ENCODE results near the gene FAM3D. TPM values are rescaled to one million over a fixed set of nuclear protein-coding genes. Genes with fewer than 3 reads are reported as not detected.

The FAM3D gene
- total RNA-seq, 1 experiment from 2014 or later: not detected

- Histone ChIP-seq H3K9me3 (ENCODE audit: low read depth, low read length, poor library complexity, severe bottlenecking) (no peaks in the 10 kb centered on the region), H3K27ac (ENCODE audit: low read depth, low read length, poor library complexity, severe bottlenecking) (no peak overlapping the region), H3K4me3 (ENCODE audit: low read depth, low read length, poor library complexity, severe bottlenecking) (no peak overlapping the region), H3K27me3 (replicated peaks; ENCODE audit: insufficient read depth, low read depth, low read length, poor library complexity) (no peaks in the 10 kb centered on the region), H3K4me1 (ENCODE audit: insufficient read depth, low read length, poor library complexity, severe bottlenecking) (no peaks in the 10 kb centered on the region), H3K36me3 (ENCODE audit: insufficient read depth, low read length, poor library complexity, severe bottlenecking) (no peaks in the 10 kb centered on the region)
- CTCF ChIA-PET: no interaction called here
- no peak for DNase-seq (ENCODE audit: low spot score)
- TF ChIP-seq CTCF (conservative IDR thresholded peaks at IDR 0.05; ENCODE audit: low read depth, low read length): no peak
- no peak for TF ChIP-seq EZH2 (IDR thresholded peaks at IDR 0.05; ENCODE audit: borderline replicate concordance, low read depth, low read length, poor library complexity, severe bottlenecking)
- intact Hi-C loops (cut with micrococcal nuclease; ENCODE audit: unreplicated experiment): no loop called here
- POLR2A ChIA-PET (ENCODE audit: low non-redundant PET): no interaction called here
- BruUV-seq (replicated peaks): no TSS peak
Measured at GRCh38 chr3:58608648-58609047, 57.9 kb downstream of the FAM3D start.

GRCh38 chr3:58607816-58608215, 58.8 kb downstream of the FAM3D start:
- no TSS peak for BruUV-seq (replicated peaks)
- no peaks in the 10 kb centered on the region for H3K27me3 ChIP-seq (replicated peaks; ENCODE audit: insufficient read depth, low read depth, low read length, poor library complexity)
- H3K4me1 ChIP-seq (ENCODE audit: insufficient read depth, low read length, poor library complexity, severe bottlenecking): no peaks in the 10 kb centered on the region
- intact Hi-C loops (cut with micrococcal nuclease; ENCODE audit: unreplicated experiment): no loop called here
- CTCF ChIA-PET: no interaction called here
- H3K36me3 ChIP-seq (ENCODE audit: insufficient read depth, low read length, poor library complexity, severe bottlenecking): no peaks in the 10 kb centered on the region
- H3K4me3 ChIP-seq (ENCODE audit: low read depth, low read length, poor library complexity, severe bottlenecking): no peak overlapping the region
- no peak for DNase-seq (ENCODE audit: low spot score)
- POLR2A ChIA-PET (ENCODE audit: low non-redundant PET): no interaction called here
- TF ChIP-seq EZH2 (IDR thresholded peaks at IDR 0.05; ENCODE audit: borderline replicate concordance, low read depth, low read length, poor library complexity, severe bottlenecking) (no peak), CTCF (conservative IDR thresholded peaks at IDR 0.05; ENCODE audit: low read depth, low read length) (no peak)
- H3K9me3 ChIP-seq (ENCODE audit: low read depth, low read length, poor library complexity, severe bottlenecking): no peaks in the 10 kb centered on the region
- no peak overlapping the region for H3K27ac ChIP-seq (ENCODE audit: low read depth, low read length, poor library complexity, severe bottlenecking)

DNA sequence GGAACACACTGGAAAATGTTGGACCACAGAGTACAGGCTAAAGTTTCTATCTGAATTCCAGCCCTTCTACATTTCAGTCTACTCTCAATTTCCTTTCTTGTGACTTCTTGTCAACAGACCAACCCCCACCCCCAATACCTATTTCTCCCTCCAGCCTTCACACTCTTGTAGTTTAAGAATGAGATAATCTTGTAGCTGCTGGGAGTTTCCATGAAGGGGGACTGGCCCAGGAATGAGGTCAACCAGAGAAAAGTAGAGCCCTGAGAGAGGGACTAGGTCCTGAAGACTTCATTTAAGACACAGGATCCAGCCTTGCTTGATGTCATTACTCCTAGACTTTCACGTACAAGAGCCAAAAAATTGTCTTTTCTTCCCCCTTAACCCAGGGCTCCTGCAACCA, 59.9 kb downstream of the FAM3D start:
- no peak overlapping the region for H3K4me3 ChIP-seq (ENCODE audit: low read depth, low read length, poor library complexity, severe bottlenecking)
- TF ChIP-seq EZH2 (IDR thresholded peaks at IDR 0.05; ENCODE audit: borderline replicate concordance, low read depth, low read length, poor library complexity, severe bottlenecking) (no peak), CTCF (conservative IDR thresholded peaks at IDR 0.05; ENCODE audit: low read depth, low read length) (no peak)
- no peaks in the 10 kb centered on the region for H3K27me3 ChIP-seq (replicated peaks; ENCODE audit: insufficient read depth, low read depth, low read length, poor library complexity)
- no TSS peak for BruUV-seq (replicated peaks)
- ChIA-PET CTCF (no interaction called here), POLR2A (ENCODE audit: low non-redundant PET) (no interaction called here)
- H3K36me3 ChIP-seq (ENCODE audit: insufficient read depth, low read length, poor library complexity, severe bottlenecking): no peaks in the 10 kb centered on the region
- no peak for DNase-seq (ENCODE audit: low spot score)
- no peaks in the 10 kb centered on the region for H3K4me1 ChIP-seq (ENCODE audit: insufficient read depth, low read length, poor library complexity, severe bottlenecking)
- H3K9me3 ChIP-seq (ENCODE audit: low read depth, low read length, poor library complexity, severe bottlenecking): no peaks in the 10 kb centered on the region
- H3K27ac ChIP-seq (ENCODE audit: low read depth, low read length, poor library complexity, severe bottlenecking): no peak overlapping the region
- intact Hi-C loops (cut with micrococcal nuclease; ENCODE audit: unreplicated experiment): no loop called here
